PC-3 (cell line): ENCODE measurements around the gene TNFRSF19.

Experiments
- EZH2 ChIP-seq: fragments of 300-600 bp; sonication (generic); IDR thresholded peaks from one replicate; pipeline ENCODE4 v1.6.1; 2017; ENCODE audit warnings: antibody characterized with exemption, mild to moderate bottlenecking, low read length; ENCODE audit not compliant: unreplicated experiment
- EZH2phosphoT487 ChIP-seq: fragments of 300-600 bp; sonication (generic); IDR thresholded peaks from 2 replicates; pipeline ENCODE4 v1.6.1; 2018; ENCODE audit warnings: mild to moderate bottlenecking, antibody characterized with exemption, low read length, borderline replicate concordance
- TF ChIP-seq, protein P1 (sequence below): fragments of 300-600 bp; sonication (generic); conservative IDR thresholded peaks from 2 replicates; pipeline ENCODE4 v1.5.1; 2017; ENCODE audit warnings: antibody characterized with exemption, low read depth, mild to moderate bottlenecking, low read length

DNA sequence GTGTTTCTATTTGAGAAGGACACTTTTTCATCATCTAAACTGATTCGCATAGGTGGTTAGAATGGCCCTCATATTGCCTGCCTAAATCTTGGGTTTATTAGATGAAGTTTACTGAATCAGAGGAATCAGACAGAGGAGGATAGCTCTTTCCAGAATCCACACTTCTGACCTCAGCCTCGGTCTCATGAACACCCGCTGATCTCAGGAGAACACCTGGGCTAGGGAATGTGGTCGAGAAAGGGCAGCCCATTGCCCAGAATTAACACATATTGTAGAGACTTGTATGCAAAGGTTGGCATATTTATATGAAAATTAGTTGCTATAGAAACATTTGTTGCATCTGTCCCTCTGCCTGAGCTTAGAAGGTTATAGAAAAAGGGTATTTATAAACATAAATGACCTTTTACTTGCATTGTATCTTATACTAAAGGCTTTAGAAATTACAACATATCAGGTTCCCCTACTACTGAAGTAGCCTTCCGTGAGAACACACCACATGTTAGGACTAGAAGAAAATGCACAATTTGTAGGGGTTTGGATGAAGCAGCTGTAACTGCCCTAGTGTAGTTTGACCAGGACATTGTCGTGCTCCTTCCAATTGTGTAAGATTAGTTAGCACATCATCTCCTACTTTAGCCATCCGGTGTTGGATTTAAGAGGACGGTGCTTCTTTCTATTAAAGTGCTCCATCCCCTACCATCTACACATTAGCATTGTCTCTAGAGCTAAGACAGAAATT is 103.8 kb downstream of the TNFRSF19 start:
- no peak for TF ChIP-seq EZH2phosphoT487
- TF ChIP-seq EZH2: no peak
- TF ChIP-seq, protein P1, sequence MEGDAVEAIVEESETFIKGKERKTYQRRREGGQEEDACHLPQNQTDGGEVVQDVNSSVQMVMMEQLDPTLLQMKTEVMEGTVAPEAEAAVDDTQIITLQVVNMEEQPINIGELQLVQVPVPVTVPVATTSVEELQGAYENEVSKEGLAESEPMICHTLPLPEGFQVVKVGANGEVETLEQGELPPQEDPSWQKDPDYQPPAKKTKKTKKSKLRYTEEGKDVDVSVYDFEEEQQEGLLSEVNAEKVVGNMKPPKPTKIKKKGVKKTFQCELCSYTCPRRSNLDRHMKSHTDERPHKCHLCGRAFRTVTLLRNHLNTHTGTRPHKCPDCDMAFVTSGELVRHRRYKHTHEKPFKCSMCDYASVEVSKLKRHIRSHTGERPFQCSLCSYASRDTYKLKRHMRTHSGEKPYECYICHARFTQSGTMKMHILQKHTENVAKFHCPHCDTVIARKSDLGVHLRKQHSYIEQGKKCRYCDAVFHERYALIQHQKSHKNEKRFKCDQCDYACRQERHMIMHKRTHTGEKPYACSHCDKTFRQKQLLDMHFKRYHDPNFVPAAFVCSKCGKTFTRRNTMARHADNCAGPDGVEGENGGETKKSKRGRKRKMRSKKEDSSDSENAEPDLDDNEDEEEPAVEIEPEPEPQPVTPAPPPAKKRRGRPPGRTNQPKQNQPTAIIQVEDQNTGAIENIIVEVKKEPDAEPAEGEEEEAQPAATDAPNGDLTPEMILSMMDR: no peak
